ENCODE measurements around the gene EHMT1.

EHMT1 gene

GRCh38 chr9:137744632-137745183, 125.9 kb downstream of the EHMT1 start:
- no peak for FAIRE-seq

GRCh38 chr9:137745541-137745991, 126.8 kb downstream of the EHMT1 start:
- FAIRE-seq, result no peak

- no peak for FAIRE-seq
Observed at GRCh38 chr9:137748311-137748710, 129.5 kb downstream of the EHMT1 start.

DNA sequence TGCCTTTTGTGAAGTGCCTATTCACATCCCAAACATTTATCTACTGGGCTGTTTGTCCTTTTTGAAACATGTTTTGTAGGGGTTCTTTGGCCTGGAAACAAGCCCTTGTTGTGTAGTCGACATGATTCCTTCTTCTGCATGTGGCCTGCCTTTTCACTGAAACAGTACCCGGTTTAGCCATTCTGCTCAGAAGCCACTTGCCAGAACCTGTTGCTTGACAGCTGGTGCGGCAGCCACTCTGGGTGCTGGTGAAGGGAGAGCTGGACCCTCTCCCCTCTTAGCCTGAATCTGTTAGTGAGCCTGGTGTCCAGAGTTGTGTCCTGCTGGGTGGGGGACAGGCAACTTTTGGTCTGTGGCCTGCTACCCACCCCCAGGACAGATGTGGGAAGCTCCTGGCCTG, 129.9 kb downstream of the EHMT1 start:
- no peak for FAIRE-seq

DNA sequence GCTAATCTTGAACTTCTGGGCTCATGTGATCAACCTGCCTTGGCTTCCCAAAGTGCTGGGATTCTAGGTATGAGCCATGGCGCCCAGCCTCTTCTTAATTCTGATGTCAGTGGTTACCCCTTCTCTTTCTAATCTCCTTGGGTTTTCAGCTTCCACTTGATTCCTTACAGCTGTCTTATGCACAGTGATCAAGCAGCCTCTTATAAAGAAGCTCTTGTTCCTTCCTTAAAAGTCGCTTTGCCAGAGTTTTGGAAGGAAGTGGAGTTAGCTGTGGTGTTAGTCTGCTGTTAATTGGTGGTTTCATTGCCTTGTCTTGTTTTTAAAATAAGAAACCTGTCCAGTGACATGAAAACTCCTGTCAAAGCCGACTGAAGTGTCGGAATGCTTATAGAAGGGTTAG, 130.7 kb downstream of the EHMT1 start:
- FAIRE-seq, result no peak

DNA sequence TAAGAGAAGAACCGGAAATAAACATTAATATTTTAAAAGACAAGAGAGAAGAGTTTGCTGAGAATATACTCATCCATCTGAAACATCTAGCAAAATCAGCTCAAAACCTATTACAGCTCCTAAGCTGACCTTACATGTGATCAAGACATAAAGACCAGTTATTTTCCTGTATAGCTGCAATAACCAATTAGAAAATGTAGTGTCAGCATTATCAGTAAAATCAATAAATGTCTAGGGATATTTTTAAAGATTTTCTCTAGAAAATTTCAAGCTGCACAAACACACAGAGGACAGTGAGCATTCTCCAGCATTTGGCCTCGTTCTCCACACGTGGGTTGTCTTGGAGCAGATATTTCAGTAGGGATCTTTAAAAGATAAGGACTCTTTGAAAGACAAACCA, 131.2 kb downstream of the EHMT1 start:
- no peak for FAIRE-seq

GRCh38 chr9:137750566-137750965, 131.8 kb downstream of the EHMT1 start:
- no peak for FAIRE-seq

GRCh38 chr9:137751616-137752015, 132.8 kb downstream of the EHMT1 start:
- no peak for FAIRE-seq

- no peak for FAIRE-seq
Observed at GRCh38 chr9:137752426-137752825, 133.6 kb downstream of the EHMT1 start.

DNA sequence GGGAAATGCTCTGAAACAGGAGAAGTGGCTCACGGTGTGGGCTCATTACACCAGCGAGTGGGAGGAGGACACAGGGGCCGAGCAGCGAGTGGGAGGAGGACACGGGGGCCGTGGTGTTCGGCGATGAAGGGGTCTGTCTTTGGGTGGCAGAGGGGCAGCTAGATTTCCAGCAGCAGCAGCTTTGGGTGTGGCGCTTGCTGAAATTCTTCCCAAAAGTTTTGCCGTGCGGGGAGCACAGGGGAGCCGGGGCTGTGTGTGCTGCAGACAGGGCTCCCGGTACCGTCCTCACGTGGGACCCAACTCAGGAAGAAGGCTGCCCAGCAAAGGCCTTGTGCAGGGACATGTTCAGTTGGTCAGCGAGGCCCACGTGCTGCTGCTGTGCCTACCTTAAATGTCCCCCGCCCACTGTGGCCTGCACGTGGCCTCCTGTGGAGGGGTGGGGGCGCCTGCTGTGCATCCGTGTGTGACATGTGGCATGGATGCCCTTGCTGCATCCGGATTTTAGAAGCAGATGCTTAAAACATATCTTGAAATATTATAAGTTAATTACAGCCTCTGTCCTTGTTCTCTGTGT, 134.5 kb downstream of the EHMT1 start:
- no peak for FAIRE-seq

GRCh38 chr9:137755261-137755927, 136.6 kb downstream of the EHMT1 start:
- FAIRE-seq, result no peak

DNA sequence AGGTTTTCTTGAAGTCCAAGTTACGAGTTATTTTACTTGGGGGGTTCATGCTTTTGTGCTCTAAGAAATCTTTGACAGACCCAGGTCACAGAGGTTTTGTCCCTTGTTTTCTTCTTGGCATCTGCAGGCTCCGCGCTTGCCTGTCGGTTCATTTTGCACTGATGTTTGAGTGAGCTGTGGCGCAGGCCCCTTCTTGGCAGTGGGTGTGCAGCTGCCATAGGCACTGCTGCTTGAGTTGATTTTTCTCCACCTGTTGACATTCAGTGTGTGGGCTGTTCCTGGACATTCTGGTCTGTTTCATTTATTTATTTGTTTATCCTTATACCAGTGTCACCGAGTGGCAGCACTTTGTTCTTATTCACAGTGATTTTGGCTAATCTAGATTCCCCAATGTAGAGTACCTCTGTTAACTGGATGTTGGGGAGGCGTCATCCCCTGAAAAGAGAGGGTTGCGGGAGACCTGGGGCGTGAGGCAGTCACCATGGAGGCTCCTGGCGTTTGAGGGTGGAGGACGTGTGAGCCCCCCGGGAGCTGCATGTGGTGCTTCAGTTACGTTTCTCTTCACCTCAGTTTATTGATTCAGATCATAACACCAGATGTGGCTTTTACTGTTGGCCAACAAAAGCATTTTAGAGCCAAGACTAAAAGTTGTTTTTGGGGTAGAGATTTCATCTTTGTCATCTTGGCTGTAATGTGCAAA, 137.4 kb downstream of the EHMT1 start:
- FAIRE-seq, result no peak

GRCh38 chr9:137757139-137757538, 138.3 kb downstream of the EHMT1 start:
- FAIRE-seq, result no peak

- FAIRE-seq, result no peak
Observed at GRCh38 chr9:137757613-137758029, 138.8 kb downstream of the EHMT1 start.

- no peak for FAIRE-seq
Observed at GRCh38 chr9:137758067-137758466, 139.3 kb downstream of the EHMT1 start.

DNA sequence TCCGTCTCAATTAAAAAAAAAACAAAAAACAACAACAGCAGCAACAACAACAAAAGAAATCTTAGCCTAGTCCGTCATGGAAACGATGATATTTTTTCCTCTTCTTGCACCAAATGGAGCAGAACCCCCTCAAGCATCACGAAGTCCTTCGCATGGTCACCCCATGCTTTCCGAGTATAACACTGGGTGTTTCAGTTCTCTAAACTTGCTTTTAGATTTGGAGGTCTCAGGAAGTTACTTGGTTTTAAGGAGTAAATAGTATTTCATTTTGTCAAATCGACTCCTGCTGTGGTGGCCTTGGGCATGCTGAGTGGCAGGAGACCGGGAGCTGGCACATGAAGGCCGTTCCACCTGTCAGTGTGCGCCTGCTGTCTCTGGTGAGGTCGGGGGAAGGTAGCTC, 140.3 kb downstream of the EHMT1 start:
- FAIRE-seq, result no peak

DNA sequence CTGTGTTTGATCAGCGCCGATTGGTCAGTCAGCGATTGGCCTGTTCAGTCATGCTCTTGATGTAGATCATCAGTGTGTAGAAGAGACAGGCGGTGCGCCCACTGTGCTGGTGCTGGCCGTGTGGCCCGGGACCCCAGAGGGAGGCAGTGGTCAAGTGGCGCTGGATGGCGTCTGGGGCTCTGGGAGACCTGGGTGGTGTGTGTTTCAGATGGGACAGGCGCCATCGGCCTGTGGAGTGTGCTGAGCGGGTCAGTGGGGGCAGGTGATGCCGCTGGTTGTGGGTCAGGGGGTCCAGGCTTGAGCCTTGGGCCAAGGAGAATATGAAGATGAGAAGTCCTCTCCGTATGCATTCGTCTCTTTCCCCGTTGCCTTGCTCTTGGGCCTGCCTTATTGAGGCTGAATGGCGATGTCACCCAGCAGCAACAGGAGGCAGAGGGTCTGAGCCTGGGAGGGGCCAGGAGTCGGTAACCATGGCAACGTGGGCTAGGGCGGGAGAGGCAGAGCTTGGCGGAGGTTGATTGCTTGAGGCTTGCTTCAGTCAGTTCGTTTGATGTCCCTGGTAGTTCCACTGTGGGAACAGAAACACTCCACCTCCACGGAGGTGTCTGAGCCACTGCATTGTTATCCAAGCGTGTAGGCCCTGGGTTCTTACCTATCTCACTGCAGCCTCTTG, 141.0 kb downstream of the EHMT1 start:
- no peak for FAIRE-seq

GRCh38 chr9:137760426-137760825, 141.6 kb downstream of the EHMT1 start:
- no peak for FAIRE-seq

DNA sequence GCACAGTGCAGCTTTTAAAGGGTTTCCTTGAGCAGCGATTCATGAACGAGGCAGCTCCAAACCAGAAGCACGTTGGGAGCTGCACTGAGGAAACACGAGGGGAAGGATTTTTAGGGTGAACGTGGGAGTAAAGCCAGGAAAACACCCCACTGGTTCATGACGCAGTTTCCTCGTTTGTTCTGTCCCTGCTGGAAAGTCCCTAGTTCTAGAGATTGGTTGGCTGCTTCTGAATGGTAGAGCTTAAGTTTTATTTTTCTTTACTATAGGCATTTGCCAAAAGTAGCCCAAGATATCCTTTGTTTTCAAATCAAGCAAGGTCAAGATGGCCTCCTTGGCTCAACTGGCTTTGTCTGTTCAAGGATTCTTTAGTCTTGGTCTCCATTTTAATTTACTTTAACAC, 142.2 kb downstream of the EHMT1 start:
- no peak for FAIRE-seq

DNA sequence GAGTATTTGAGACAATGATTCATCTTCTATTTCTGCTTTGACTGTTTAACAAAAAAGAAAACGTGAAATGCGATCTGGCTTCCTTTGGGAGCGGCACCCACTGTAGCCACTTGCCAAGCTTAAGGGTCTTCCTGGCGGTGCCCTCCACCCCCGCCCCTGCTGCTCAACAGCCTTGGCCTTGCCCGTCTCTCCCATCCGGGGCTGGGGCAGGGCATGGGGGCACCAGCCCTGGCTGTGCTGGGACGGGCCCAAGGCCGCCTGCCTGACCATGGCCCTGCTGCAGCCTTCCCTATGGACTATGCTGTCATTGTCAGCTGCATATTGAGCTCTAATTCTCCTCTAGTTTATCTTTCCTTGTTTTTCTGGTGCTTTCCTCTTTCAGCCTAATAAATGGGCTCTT, 143.0 kb downstream of the EHMT1 start:
- no peak for FAIRE-seq

DNA sequence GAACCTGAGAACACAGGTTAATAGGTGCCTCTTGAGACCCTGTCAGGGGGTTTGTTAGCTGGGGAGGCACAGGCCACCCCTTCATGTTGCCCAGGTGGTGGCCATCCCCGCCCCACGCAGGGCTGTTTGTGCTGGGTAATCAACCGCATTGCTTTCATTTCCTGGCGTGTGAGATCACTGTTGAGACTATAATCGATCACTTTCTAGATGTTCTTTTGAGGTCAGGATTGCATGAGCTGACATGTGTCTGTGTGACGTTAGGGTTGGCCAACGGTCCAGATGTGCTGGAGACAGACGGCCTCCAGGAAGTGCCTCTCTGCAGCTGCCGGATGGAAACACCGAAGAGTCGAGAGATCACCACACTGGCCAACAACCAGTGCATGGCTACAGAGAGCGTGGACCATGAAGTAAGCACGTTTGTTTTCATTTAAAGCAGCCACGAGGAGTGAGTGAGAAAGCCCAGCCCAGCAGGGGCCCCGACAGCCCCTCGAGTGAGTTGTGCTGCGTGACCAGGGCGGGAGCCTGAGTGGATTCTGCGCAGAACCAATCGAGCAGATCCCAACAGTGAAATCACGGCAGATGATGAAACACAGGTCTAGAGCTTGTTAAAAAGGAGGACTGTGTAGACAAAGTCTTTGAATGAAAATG, 143.7 kb downstream of the EHMT1 start:
- FAIRE-seq, result no peak

- FAIRE-seq, result no peak
Observed at GRCh38 chr9:137763271-137763955, 144.6 kb downstream of the EHMT1 start.
